GM12878 (cell line): ENCODE results near the gene GLS. TPM values are rescaled to one million over a fixed set of nuclear protein-coding genes. Genes with fewer than 3 reads are reported as not detected.

Experiments
- ATAC-seq: fragments of 200-7000 bp; cut with Tn5 transposase; 3 replicates; pipeline ENCODE4 v1.9.1; 2020; ENCODE audit warnings: mild to moderate bottlenecking, moderate library complexity
- BruUV-seq: library from RNA; stranded (reverse); fragments of 400-500 nt; replicated peaks from 2 replicates; lab custom pipeline; 2021; lab: Mats Ljungman, UMichigan
- CTCF ChIA-PET: fragments of 300-600 bp; sonication (Branson Sonifier 250); formaldehyde crosslinking; extraction: SDS; loops from one replicate; lab custom pipeline; 2021; ENCODE audit warnings: inconsistent platforms; lab: Yijun Ruan, JAX
- POLR2A ChIA-PET: fragments of 350-600 bp; formaldehyde crosslinking; extraction: SDS; loops from one replicate; lab custom pipeline; 2021; ENCODE audit warnings: inconsistent platforms; lab: Charles Lee
- RAD21 ChIA-PET: fragments of 300-600 bp; sonication (Branson Sonifier 250); formaldehyde crosslinking; loops from one replicate; lab custom pipeline; 2023; ENCODE audit warnings: antibody characterized with exemption; ENCODE audit not compliant: unreplicated experiment; lab: Charles Lee
- SMC1A ChIA-PET: fragments of 300-600 bp; sonication (Branson Sonifier 250); formaldehyde crosslinking; loops from one replicate; lab custom pipeline; 2023; ENCODE audit not compliant: unreplicated experiment, uncharacterized antibody; lab: Charles Lee
- DNase-seq: peaks from one replicate; pipeline ENCODE4 v3.0.0-alpha.2; 2011; ENCODE audit warnings: low read depth, low spot score
- FAIRE-seq: peaks from 3 replicates; lab custom pipeline; 2011; peaks lifted over from hg19 to GRCh38; lab: Jason Lieb, UNC
- H2AFZ ChIP-seq: 2 replicates; pipeline ENCODE4 v1.6.0; 2011; ENCODE audit warnings: low read depth, low read length, control low read depth; ENCODE audit not compliant: control insufficient read depth
- H3K27ac ChIP-seq: 2 replicates; pipeline ENCODE4 v1.5.1; 2011; ENCODE audit warnings: control low read depth; ENCODE audit not compliant: control insufficient read depth, insufficient read depth
- H3K27me3 ChIP-seq, 2 experiments: replicated peaks in 1 of 2; 2 replicates each; pipeline versions ENCODE4 v1.6.0 to v1.6.1; 2011; ENCODE audit warnings: low read length in 1 of 2; ENCODE audit not compliant: control insufficient read depth in 2 of 2, insufficient read depth in 2 of 2
- H3K36me3 ChIP-seq, 2 experiments: 2 replicates each; pipeline ENCODE4 v1.5.1; 2011; ENCODE audit warnings: low read length in 1 of 2; ENCODE audit not compliant: control insufficient read depth in 2 of 2, insufficient read depth in 2 of 2
- H3K4me1 ChIP-seq: 2 replicates; pipeline ENCODE4 v1.6.1; 2011; ENCODE audit warnings: mild to moderate bottlenecking, low read length, moderate library complexity, mixed read lengths; ENCODE audit not compliant: control insufficient read depth, insufficient read depth
- H3K4me2 ChIP-seq: 2 replicates; pipeline ENCODE4 v1.6.0; 2011; ENCODE audit warnings: control low read depth; ENCODE audit not compliant: control insufficient read depth, insufficient read depth
- H3K4me3 ChIP-seq: fragments of 200-600 bp; sonication (generic); 2 replicates; pipeline ENCODE4 v1.5.1; 2016
- H3K79me2 ChIP-seq: 2 replicates; pipeline ENCODE4 v1.6.0; 2011; ENCODE audit warnings: low read length; ENCODE audit not compliant: control insufficient read depth, insufficient read depth
- H3K9ac ChIP-seq: 2 replicates; pipeline ENCODE4 v1.8.0; 2011; ENCODE audit warnings: low read length, control low read depth, mixed read lengths; ENCODE audit not compliant: control insufficient read depth, insufficient read depth
- H3K9me3 ChIP-seq: replicated peaks from 3 replicates; pipeline ENCODE4 v1.5.1; 2011; ENCODE audit warnings: mild to moderate bottlenecking, low read length; ENCODE audit not compliant: control insufficient read depth, insufficient read depth
- H4K20me1 ChIP-seq: 2 replicates; pipeline ENCODE4 v1.6.0; 2011; ENCODE audit not compliant: control insufficient read depth, insufficient read depth
- CBX5 ChIP-seq: sonication (generic); IDR thresholded peaks from 2 replicates; pipeline ENCODE4 v1.6.1; 2016; ENCODE audit warnings: low read depth, moderate library complexity, mild to moderate bottlenecking, inconsistent platforms
- MTA3 ChIP-seq: IDR thresholded peaks from 2 replicates; pipeline ENCODE4 v1.6.1; 2012; ENCODE audit warnings: low read length, inconsistent platforms, borderline replicate concordance
- MYC ChIP-seq: IDR thresholded peaks from 2 replicates; pipeline ENCODE4 v1.6.1; 2011; ENCODE audit warnings: mild to moderate bottlenecking, low read length, moderate library complexity, inconsistent platforms; ENCODE audit not compliant: insufficient read depth, insufficient replicate concordance, insufficient read length, severe bottlenecking
- POLR2AphosphoS2 ChIP-seq: IDR thresholded peaks from 2 replicates; pipeline ENCODE4 v1.6.1; 2011; ENCODE audit warnings: low read depth, mild to moderate bottlenecking, low read length, improper control_type of control experiment, moderate library complexity
- POLR2AphosphoS5 ChIP-seq: IDR thresholded peaks from 2 replicates; pipeline ENCODE4 v1.6.1; 2011; ENCODE audit warnings: mild to moderate bottlenecking, low read length, inconsistent platforms
- USF1 ChIP-seq: IDR thresholded peaks from 2 replicates; pipeline ENCODE4 v1.6.1; 2011; ENCODE audit warnings: borderline replicate concordance, low read depth, mild to moderate bottlenecking, moderate library complexity, mixed read lengths, low read length; ENCODE audit not compliant: insufficient read depth; ENCODE audit errors: extremely low read length
- ZBTB11 ChIP-seq: fragments of 450-650 bp; formaldehyde crosslinking; IDR thresholded peaks from 2 replicates; pipeline ENCODE4 v1.5.0; 2022; ENCODE audit warnings: mild to moderate bottlenecking, missing genetic modification characterization
- ZNF592 ChIP-seq: fragments of 450-650 bp; IDR thresholded peaks from 2 replicates; pipeline ENCODE4 v1.6.1; 2017; ENCODE audit warnings: mild to moderate bottlenecking, moderate library complexity
- in situ Hi-C: fragments of 300-500 bp; cut with MboI; formaldehyde crosslinking; loops from 9 replicates; pipeline ENCODE4 v1.14.3; 2018; ENCODE audit warnings: mixed read lengths
- intact Hi-C: fragments of 100-400 bp; cut with micrococcal nuclease; formaldehyde crosslinking; loops from one replicate; pipeline ENCODE4 v1.14.2; 2022; ENCODE audit not compliant: unreplicated experiment
- polyA plus RNA-seq, 11 experiments: library from polyadenylated mRNA; depleted of rRNA in 4 of 11; unstranded in 6 of 11; stranded (reverse) in 5 of 11; fragments of >200 nt; fragmentation: Nextera tagmentation in 4 of 11; fragmentation: Illumina TruSeq in 1 of 11; extraction: Ambion mirVana in 4 of 11; extraction: Trizol in 1 of 11; gene quantifications; 1 replicate in 1 of 11; 2 replicates in 10 of 11; pipeline versions ENCODE4 v1.2.1 to v1.2.3, GENCODE V29; 2011 to 2016; ENCODE audit warnings: inconsistent platforms in 2 of 11, missing spikeins in 2 of 11, low read depth in 1 of 11
- total RNA-seq, 4 experiments: library from RNA; depleted of rRNA in 3 of 4; stranded (reverse); fragments of >200 nt in 3 of 4; fragmentation: Illumina TruSeq in 1 of 4; extraction: Trizol in 1 of 4; gene quantifications; 2 replicates each; pipeline versions ENCODE4 v1.2.1 to v1.2.3, GENCODE V29; 2013 to 2021

The GLS gene
- total and polyA plus RNA-seq, 10 of the 15 experiments (the other 5 are each of a cell fraction or from before 2014, with no cell fraction given): 15.7 to 145 (median 70.8) TPM

- ATAC-seq (no peak), DNase-seq (no peak), FAIRE-seq (no peak)
- CTCF ChIA-PET: interaction anchor here (0.5 to 1.5 kb wide), 5 partner anchors 11 to 765 kb away, joined by 3 to 4 read pairs (median 3); no protein-coding TSS in a partner anchor
- RAD21 ChIA-PET: no interaction called here
- peaks cover 24% of the 10 kb centered on the region; the same call in 2 of the 3 replicates for H3K9me3 ChIP-seq
- no peak overlapping the region for H3K9ac ChIP-seq
- H3K4me1 ChIP-seq: peaks cover 5% of the 10 kb centered on the region
- no peaks in the 10 kb centered on the region for H3K27me3 ChIP-seq
- SMC1A ChIA-PET: interaction anchor here (1.1 to 2.0 kb wide), 6 partner anchors 11 to 61 kb away, joined by 4 to 7 read pairs (median 4); no protein-coding TSS in a partner anchor
- intact Hi-C loops: no loop called here
- no peak overlapping the region for H2AFZ ChIP-seq
- in situ Hi-C loops: no loop called here
- peaks cover 22% of the 10 kb centered on the region for H4K20me1 ChIP-seq
- BruUV-seq: no TSS peak
- no peak overlapping the region for H3K27ac ChIP-seq
- POLR2A ChIA-PET: interaction anchor here (0.8 kb wide), 1 partner anchor 24 kb away, joined by 3 read pairs; no protein-coding TSS in a partner anchor
- peaks cover 22 to 71% of the 10 kb centered on the region in 2 experiments for H3K36me3 ChIP-seq
- H3K79me2 ChIP-seq: peaks cover 90% of the 10 kb centered on the region
- no peak overlapping the region for H3K4me2 ChIP-seq
- no peak overlapping the region for H3K4me3 ChIP-seq
- TF ChIP-seq MYC (no peak), POLR2AphosphoS2 (0 out of 2 replicates have a peak, but pooled peaks have one; percentile 31), USF1 (no peak), ZNF592 (no peak), MTA3 (no peak), POLR2AphosphoS5 (peak; percentile 79), CBX5 (no peak), ZBTB11 (no peak)
These were observed 127.7 kb downstream of the GLS start for GRCh38 chr2:191008286-191008685.
